GM23338 (cell line): ENCODE data around the gene PRDM10.

Experiments used
- CREB1 ChIP-seq: fragments of 250-450 bp; sonication (Bioruptor Pico); IDR thresholded peaks from 2 replicates; pipeline ENCODE4 v1.5.0; 2020; ENCODE audit warnings: low read depth, mild to moderate bottlenecking, moderate library complexity
- ETS1 ChIP-seq: IDR thresholded peaks from 2 replicates; pipeline ENCODE4 v1.6.1; 2016; ENCODE audit warnings: antibody characterized with exemption
- EZH2 ChIP-seq: fragments of 200-600 bp; sonication (generic); IDR thresholded peaks from one replicate; pipeline ENCODE4 v1.8.0; 2017; ENCODE audit warnings: antibody characterized with exemption, mild to moderate bottlenecking, low read depth; ENCODE audit not compliant: unreplicated experiment
- EZH2phosphoT487 ChIP-seq: fragments of 200-600 bp; sonication (generic); IDR thresholded peaks from one replicate; pipeline ENCODE4 v1.8.1; 2018; ENCODE audit warnings: antibody characterized with exemption; ENCODE audit not compliant: unreplicated experiment
- JUNB ChIP-seq: IDR thresholded peaks from one replicate; pipeline ENCODE4 v1.6.1; 2016; ENCODE audit warnings: antibody characterized with exemption; ENCODE audit not compliant: unreplicated experiment
- NANOG ChIP-seq: IDR thresholded peaks from 2 replicates; pipeline ENCODE4 v1.6.1; 2016; ENCODE audit warnings: antibody characterized with exemption, borderline replicate concordance
- POLR2AphosphoS5 ChIP-seq: IDR thresholded peaks from 2 replicates; pipeline ENCODE4 v1.6.1; 2016; ENCODE audit warnings: antibody characterized with exemption, low read depth
- REST ChIP-seq: IDR thresholded peaks from one replicate; pipeline ENCODE4 v1.6.1; 2018; ENCODE audit warnings: antibody characterized with exemption; ENCODE audit not compliant: unreplicated experiment
- STAT1 ChIP-seq: IDR thresholded peaks from one replicate; pipeline ENCODE4 v1.6.1; 2016; ENCODE audit warnings: antibody characterized with exemption; ENCODE audit not compliant: unreplicated experiment
- ZNF114 ChIP-seq: fragments of 250-450 bp; sonication (Bioruptor Pico); IDR thresholded peaks from 2 replicates; pipeline ENCODE4 v1.5.0; 2020; ENCODE audit warnings: mild to moderate bottlenecking, moderate library complexity
- ZNF331 ChIP-seq: fragments of 250-450 bp; sonication (Bioruptor Pico); IDR thresholded peaks from 2 replicates; pipeline ENCODE4 v1.5.0; 2020; ENCODE audit warnings: low read depth, mild to moderate bottlenecking, moderate library complexity
- ZNF462 ChIP-seq: fragments of 250-450 bp; sonication (Bioruptor Pico); IDR thresholded peaks from 2 replicates; pipeline ENCODE4 v1.5.0; 2020; ENCODE audit warnings: mild to moderate bottlenecking, moderate library complexity
- TF ChIP-seq, protein P1 (sequence below), 2 experiments: fragments of 200-600 bp in 1 of 2; sonication (generic) in 1 of 2; conservative IDR thresholded peaks; 2 replicates each; pipeline versions ENCODE4 v1.5.1 to v1.6.1; 2016 to 2017; ENCODE audit warnings: antibody characterized with exemption in 2 of 2, low read depth in 2 of 2, mild to moderate bottlenecking in 2 of 2, moderate library complexity in 1 of 2

DNA sequence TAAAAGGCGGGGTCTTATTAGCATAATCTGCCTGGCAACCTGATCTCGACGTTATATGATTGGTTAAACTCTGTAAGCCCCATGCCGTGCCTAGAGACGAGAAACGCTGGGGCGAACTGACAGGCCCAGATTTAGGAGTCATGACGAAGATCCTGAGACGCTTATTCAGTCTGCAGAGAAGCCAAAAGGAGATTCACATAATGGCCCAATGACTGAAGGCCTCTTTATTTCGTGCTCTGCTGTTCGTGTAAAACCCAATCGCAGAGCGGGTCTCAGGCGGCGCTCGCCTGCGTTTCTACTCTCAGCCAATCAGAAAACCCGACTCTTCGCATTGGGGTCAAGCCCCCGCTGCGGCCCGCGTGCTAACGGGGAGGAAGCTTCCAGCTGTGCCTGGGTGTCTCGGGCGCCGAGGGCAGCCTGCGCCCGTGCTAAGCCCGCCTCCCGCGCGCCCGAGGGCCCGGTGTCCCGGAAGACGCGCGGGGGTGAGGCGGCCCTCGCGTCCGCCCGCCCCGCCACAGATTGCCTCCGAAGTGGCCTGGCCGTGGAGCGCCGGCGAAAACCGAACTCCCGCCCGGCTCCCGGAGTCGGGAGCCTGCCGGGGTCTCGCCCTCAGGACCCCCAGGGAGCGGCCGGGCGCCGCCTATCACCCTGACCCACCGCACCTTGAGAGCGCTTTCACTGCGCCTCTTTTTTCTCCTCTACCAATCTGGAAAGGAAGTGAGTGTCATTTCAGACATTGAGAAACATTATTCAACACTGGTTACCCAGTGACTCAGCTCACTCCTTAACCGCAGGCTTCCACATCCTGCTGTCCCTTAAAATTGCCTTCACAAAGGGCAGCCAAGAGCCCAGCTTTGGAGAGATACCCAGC is 446 bp upstream of the PRDM10 start:
- TF ChIP-seq, protein P1, sequence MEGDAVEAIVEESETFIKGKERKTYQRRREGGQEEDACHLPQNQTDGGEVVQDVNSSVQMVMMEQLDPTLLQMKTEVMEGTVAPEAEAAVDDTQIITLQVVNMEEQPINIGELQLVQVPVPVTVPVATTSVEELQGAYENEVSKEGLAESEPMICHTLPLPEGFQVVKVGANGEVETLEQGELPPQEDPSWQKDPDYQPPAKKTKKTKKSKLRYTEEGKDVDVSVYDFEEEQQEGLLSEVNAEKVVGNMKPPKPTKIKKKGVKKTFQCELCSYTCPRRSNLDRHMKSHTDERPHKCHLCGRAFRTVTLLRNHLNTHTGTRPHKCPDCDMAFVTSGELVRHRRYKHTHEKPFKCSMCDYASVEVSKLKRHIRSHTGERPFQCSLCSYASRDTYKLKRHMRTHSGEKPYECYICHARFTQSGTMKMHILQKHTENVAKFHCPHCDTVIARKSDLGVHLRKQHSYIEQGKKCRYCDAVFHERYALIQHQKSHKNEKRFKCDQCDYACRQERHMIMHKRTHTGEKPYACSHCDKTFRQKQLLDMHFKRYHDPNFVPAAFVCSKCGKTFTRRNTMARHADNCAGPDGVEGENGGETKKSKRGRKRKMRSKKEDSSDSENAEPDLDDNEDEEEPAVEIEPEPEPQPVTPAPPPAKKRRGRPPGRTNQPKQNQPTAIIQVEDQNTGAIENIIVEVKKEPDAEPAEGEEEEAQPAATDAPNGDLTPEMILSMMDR (conservative IDR thresholded peaks at IDR 0.05; ENCODE audit: low read depth in 2 of 2), result no peak
- peak; percentile 70 for TF ChIP-seq CREB1
- no peak for TF ChIP-seq EZH2
- TF ChIP-seq POLR2AphosphoS5, result peak; percentile 66
- no peak for TF ChIP-seq EZH2phosphoT487
- no peak; the same call in 1 of the 2 replicates for TF ChIP-seq ETS1
- no peak for TF ChIP-seq JUNB
- no peak for TF ChIP-seq REST
- no peak for TF ChIP-seq ZNF462 (CRISPR knock-in tag)
- TF ChIP-seq ZNF114 (CRISPR knock-in tag), result no peak
- no peak for TF ChIP-seq STAT1
- no peak for TF ChIP-seq ZNF331 (CRISPR knock-in tag)
- no peak for TF ChIP-seq NANOG
